Adrenal gland (tissue), 5 donors: ENCODE measurements around the gene AGER.

Experiments used
- POLR2A ChIP-seq, 2 donors: fragments of 450-650 bp; IDR thresholded peaks; one replicate each; pipeline ENCODE4 v1.6.1; 2017; ENCODE audit warnings: antibody characterized with exemption in 2 of 2, mild to moderate bottlenecking in 2 of 2, moderate library complexity in 1 of 2
- TF ChIP-seq, protein P1 (sequence below), 6 experiments: fragments of 450-650 bp in 4 of 6; fragments of 200-600 bp in 2 of 6; sonication (generic) in 1 of 6; IDR thresholded peaks; 1 replicate in 5 of 6; 2 replicates in 1 of 6; pipeline versions ENCODE4 v1.5.1 to v1.8.0; 2016 to 2021; ENCODE audit warnings: antibody characterized with exemption in 6 of 6, mild to moderate bottlenecking in 2 of 6, moderate library complexity in 1 of 6
- donor health status: DM: no; HTN: no; CAD: no.

DNA sequence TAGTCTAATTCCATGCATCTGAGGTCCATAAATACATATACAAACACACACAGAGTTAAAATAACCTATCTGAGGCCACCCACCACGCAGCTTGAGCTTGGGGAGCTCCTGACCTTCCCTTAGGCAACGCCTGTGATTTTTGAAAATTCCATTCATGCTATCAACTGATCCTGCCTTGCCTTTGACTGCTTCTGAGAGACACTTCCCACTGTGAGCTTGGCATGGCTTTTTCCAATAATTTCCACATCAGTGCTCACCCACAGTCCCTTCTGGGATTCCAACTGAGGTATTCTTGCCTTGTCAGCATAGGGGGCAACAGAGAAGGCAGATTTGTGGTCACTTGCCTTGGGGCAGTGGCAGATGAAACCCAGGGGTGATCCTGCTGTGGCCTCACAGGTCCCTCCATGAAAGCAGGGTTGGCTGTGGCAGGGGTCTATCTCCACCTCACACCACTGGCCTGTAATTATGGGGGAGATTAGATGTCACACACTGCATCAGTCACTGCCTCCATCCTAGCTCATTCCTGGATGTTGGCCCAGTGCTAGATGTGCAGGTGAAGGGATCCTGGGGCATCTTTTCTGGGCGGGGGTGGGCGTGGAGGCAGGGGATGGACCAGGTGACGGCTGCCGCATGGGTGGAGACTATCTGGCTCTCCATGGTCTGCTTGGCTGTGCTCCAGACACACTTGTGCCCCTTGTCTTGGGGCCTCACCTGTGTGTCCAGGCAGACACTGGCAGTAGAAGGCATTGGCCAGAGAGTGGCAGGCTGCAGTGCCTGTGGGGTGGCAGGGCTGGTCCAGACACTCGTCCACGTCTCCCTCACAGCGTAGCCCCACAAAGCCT is 19.6 kb upstream of the AGER start:
- TF ChIP-seq, protein P1, sequence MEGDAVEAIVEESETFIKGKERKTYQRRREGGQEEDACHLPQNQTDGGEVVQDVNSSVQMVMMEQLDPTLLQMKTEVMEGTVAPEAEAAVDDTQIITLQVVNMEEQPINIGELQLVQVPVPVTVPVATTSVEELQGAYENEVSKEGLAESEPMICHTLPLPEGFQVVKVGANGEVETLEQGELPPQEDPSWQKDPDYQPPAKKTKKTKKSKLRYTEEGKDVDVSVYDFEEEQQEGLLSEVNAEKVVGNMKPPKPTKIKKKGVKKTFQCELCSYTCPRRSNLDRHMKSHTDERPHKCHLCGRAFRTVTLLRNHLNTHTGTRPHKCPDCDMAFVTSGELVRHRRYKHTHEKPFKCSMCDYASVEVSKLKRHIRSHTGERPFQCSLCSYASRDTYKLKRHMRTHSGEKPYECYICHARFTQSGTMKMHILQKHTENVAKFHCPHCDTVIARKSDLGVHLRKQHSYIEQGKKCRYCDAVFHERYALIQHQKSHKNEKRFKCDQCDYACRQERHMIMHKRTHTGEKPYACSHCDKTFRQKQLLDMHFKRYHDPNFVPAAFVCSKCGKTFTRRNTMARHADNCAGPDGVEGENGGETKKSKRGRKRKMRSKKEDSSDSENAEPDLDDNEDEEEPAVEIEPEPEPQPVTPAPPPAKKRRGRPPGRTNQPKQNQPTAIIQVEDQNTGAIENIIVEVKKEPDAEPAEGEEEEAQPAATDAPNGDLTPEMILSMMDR (IDR thresholded peaks at IDR 0.05): no peak
- TF ChIP-seq POLR2A (IDR thresholded peaks at IDR 0.05): no peak
